GM18868 (cell line): ENCODE data around the gene HIPK3.
"Not testable (repeated sequence)": the region's sequence is repeated elsewhere in the genome, so short reads cannot be mapped to it uniquely, and the experiment has no call there.

Source experiments
- ATAC-seq: cut with Tn5 transposase; IDR thresholded peaks from one replicate; pipeline ENCODE4 v1.9.1; 2021; ENCODE audit warnings: mild to moderate bottlenecking, moderate library complexity; ENCODE audit not compliant: unreplicated experiment

The HIPK3 gene

GRCh38 chr11:33296695-33297094 lies 39.5 kb downstream of the HIPK3 start:
- no peak for ATAC-seq

GRCh38 chr11:33303541-33303940 lies 46.4 kb downstream of the HIPK3 start:
- no peak for ATAC-seq

GRCh38 chr11:33306821-33307220 lies 49.6 kb downstream of the HIPK3 start:
- ATAC-seq = not testable (repeated sequence)

- no peak for ATAC-seq
Observed at GRCh38 chr11:33307984-33308383, 50.8 kb downstream of the HIPK3 start.

- no peak for ATAC-seq
Observed at GRCh38 chr11:33309118-33309517, 51.9 kb downstream of the HIPK3 start.

- no peak for ATAC-seq
Observed at GRCh38 chr11:33310720-33311500, 53.7 kb downstream of the HIPK3 start.

- no peak for ATAC-seq
Observed at GRCh38 chr11:33311680-33312079, 54.5 kb downstream of the HIPK3 start.

DNA sequence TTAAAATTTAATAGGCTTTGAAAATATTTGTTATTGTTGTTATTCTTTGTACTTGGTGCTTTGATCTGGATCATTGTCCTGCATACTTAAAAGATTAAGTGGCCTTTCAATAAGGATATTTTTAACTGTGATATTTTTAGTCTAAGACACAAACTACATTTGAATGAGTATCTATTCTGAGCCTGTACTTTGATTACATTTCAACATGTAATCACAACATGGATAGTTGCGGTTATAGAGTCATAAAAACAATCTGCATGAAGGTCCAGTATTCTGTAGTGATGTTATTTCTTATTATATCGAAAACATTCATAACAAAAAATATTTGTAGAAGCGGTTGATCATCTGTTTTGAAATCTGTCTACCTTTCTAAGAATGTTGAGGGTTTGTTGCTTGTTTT lies 58.6 kb downstream of the HIPK3 start:
- ATAC-seq = no peak

- ATAC-seq = no peak
Observed at GRCh38 chr11:33317662-33318061, 60.5 kb downstream of the HIPK3 start.

- no peak for ATAC-seq
Observed at GRCh38 chr11:33320016-33320813, 63.0 kb downstream of the HIPK3 start.

DNA sequence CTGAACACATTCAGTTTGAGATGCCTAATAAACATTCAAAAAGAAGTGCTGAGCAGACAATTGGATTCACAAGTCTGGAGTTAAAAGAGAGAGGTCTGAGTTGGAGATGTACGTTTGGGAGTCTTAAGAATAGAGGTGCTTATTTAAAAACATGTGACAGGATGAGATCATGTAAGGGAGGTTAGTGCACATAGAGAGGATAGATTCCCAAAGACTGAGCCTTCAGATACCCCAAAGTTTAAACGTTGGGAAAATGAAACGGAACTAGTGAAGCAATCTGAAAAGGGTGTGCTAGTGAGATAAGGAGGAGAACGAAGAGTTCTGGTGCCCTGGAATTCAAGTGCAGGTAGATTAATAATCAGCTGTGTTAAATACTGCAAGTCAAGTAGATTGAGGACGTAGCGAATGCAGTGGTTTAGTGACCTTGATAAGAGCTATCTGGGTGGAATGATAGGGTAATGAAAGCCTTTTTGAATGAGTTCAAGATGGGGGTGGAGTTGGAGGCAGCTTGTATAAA lies 63.7 kb downstream of the HIPK3 start:
- no peak for ATAC-seq

GRCh38 chr11:33321422-33321821 lies 64.2 kb downstream of the HIPK3 start:
- ATAC-seq = no peak

- no peak for ATAC-seq
Observed at GRCh38 chr11:33323421-33323820, 66.2 kb downstream of the HIPK3 start.

- peak; percentile 38 for ATAC-seq
Observed at GRCh38 chr11:33324302-33324985, 67.3 kb downstream of the HIPK3 start.

DNA sequence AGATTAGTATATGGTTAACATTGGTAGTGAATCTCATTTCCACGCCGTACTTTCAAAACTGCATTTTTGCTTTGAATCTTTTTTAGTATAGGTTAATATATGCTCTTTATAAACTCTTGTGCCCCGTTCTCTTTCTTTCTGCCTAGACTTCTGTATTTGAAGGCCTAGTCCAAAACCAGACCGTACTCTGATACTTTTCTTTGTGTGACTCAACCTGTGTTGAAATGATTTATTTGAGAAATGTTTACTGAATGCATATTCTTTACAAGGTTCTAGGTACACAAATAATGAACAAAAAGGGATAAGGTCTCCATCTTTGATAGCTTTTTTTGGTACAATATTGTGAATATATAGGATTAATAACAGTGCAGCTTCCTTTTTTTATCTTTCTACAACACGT lies 68.3 kb downstream of the HIPK3 start:
- no peak for ATAC-seq

DNA sequence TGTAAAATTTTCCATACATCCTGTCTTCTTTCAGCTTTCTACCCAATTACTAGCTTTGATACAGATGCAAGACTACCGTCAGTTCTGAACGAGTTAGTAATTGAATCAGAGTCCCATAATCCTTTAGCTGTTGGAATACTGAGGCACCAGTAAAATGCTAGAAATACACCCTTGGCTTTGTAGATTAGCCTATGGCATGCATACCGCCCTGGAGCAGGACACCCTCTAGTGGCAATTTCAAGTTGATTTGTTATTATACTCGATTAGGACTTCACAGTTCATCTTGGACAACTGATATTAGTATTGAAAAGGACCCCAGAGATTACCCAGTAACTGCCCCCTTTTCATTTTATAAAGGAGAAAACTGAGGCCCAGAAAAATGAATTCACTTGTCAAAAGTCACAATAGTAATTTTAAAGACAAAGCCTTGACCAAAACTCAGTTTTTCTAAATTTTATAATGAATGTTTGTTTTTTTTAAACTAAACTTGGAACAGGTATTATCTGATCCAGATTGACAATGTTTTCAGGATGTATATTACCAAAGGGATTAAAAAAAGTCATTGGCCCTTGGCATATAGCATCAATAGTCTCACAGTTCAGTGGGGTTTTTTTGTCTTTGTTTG lies 72.6 kb downstream of the HIPK3 start:
- ATAC-seq = no peak

DNA sequence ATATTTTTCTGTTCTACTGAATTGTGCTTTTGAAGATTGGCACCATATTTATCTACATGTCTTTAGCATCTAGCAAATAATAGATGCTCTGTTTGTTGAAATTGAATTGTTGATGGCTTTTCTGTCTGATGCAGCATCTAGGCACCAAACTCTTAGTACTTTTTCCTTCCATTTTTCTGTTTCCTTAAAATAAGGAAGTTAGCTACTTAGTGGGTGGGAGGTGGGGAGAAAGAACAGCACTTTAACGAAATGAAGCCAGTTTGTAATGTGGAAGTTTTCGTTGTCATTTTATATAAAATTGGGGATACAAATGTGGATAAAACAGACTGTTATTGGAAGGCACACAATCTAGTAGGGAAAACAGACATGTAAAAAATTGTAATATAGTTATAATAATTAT lies 76.6 kb downstream of the HIPK3 start:
- ATAC-seq = no peak

- ATAC-seq = no peak
Observed at GRCh38 chr11:33334627-33335026, 77.4 kb downstream of the HIPK3 start.

GRCh38 chr11:33339247-33339646 lies 82.1 kb downstream of the HIPK3 start:
- ATAC-seq = no peak

GRCh38 chr11:33344611-33345010 lies 87.4 kb downstream of the HIPK3 start:
- ATAC-seq = no peak
